Dendritic cell treated with granulocyte-macrophage colony-stimulating factor and Interleukin-4, amounts not matched to agents 40 ng/mL and 50 ng/mL, for 4 days (primary cell): Measurements from ENCODE around the gene NAXE.
"Not testable (repeated sequence)": the region's sequence is repeated elsewhere in the genome, so short reads cannot be mapped to it uniquely, and the experiment has no call there.

ENCODE experiments used
- H3K27ac Mint-ChIP-seq: one replicate; pipeline ENCODE4 v1.8.0; 2022; ENCODE audit warnings: mild to moderate bottlenecking, mixed read lengths
- H3K27me3 Mint-ChIP-seq: one replicate; pipeline ENCODE4 v1.8.0; 2022; ENCODE audit warnings: mild to moderate bottlenecking, mixed read lengths
- H3K36me3 Mint-ChIP-seq: one replicate; pipeline ENCODE4 v1.8.0; 2022; ENCODE audit warnings: low read depth, mixed read lengths
- H3K4me1 Mint-ChIP-seq: one replicate; pipeline ENCODE4 v1.8.0; 2022; ENCODE audit warnings: low read depth, mixed read lengths
- H3K4me3 Mint-ChIP-seq: one replicate; pipeline ENCODE4 v1.8.0; 2022; ENCODE audit warnings: mild to moderate bottlenecking, moderate library complexity, mixed read lengths
- H3K9me3 Mint-ChIP-seq: one replicate; pipeline ENCODE4 v1.8.0; 2022; ENCODE audit warnings: mixed read lengths
- intact Hi-C: fragments of 100-400 bp; cut with micrococcal nuclease; formaldehyde crosslinking; loops from one replicate; pipeline ENCODE4 v1.15.0; 2022

NAXE gene

DNA sequence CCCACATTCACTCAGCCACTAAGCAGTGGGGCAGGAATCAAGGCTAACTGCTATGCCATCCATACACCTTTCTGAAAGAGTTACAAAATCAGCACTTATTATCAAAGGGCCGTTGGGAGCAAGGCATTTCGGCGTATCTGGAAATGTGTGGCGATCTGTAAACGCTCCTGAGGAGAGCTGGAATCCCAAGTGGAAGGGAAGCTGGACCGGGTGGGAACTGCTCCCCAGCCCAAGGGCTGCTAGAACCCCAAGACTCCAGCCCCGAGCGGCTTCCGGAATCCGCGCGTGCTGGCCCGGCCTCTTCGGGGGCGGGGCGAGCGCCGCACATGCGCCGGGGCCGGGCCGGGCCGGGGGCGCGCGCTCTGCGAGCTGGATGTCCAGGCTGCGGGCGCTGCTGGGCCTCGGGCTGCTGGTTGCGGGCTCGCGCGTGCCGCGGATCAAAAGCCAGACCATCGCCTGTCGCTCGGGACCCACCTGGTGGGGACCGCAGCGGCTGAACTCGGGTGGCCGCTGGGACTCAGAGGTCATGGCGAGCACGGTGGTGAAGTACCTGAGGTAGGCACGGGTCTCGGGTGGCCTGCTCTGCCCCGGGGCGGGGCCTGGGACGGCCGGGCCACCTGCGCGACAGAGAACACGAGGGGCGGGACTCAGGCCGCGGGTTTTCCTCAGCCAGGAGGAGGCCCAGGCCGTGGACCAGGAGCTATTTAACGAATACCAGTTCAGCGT, at the start of gene NAXE:
Gene NAXE, plus strand, starts transcription at position 345 of the 726 bp plus-strand sequence. Its CDS starts 29 bp downstream, at position 374.
- intact Hi-C loops: no loop called here
- H3K9me3 Mint-ChIP-seq: no peaks in the 10 kb centered on the region
- peak within 1 kb of the TSS; percentile 75 for H3K27ac Mint-ChIP-seq
- peaks cover 23% of the 10 kb centered on the region for H3K36me3 Mint-ChIP-seq
- H3K4me1 Mint-ChIP-seq: peaks cover 9% of the 10 kb centered on the region
- H3K4me3 Mint-ChIP-seq: peak within 1 kb of the TSS; percentile 80
- H3K27me3 Mint-ChIP-seq: no peaks in the 10 kb centered on the region

DNA sequence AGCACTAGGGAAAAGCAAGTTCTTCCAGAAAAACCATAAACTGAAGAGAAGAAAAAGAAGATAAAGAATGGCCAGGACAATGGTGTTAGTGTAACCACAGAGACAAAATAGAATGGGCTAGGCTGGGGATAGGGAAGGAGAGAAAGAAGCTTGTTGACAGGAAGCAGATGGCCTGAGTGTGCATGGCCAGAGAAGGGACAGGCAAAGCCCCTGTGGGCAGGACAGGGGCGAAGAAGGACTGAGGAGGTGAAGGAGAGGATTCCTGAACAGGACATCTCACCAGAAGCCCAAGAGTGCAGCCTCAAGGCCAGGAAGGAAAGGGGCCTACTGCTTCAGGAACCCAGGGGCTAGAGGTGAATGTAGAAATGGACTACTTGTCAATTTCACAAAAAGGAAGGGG, 48.5 kb upstream of the NAXE start:
- H3K27ac Mint-ChIP-seq: no peak overlapping the region
- H3K36me3 Mint-ChIP-seq: no peaks in the 10 kb centered on the region
- peaks cover 24% of the 10 kb centered on the region for H3K4me1 Mint-ChIP-seq
- H3K9me3 Mint-ChIP-seq: no peaks in the 10 kb centered on the region
- H3K27me3 Mint-ChIP-seq: no peaks in the 10 kb centered on the region
- no peak overlapping the region for H3K4me3 Mint-ChIP-seq
- intact Hi-C loops: no loop called here

- no peaks in the 10 kb centered on the region for H3K27me3 Mint-ChIP-seq
- peaks cover 24% of the 10 kb centered on the region for H3K4me1 Mint-ChIP-seq
- H3K36me3 Mint-ChIP-seq: no peaks in the 10 kb centered on the region
- intact Hi-C loops: loop anchor here (2.0 kb wide), 1 partner anchor 76 kb away; no protein-coding TSS in a partner anchor
- H3K9me3 Mint-ChIP-seq: no peaks in the 10 kb centered on the region
- no peak overlapping the region for H3K27ac Mint-ChIP-seq
- no peak overlapping the region for H3K4me3 Mint-ChIP-seq
These were observed 46.9 kb upstream of the NAXE start for GRCh38 chr1:156544592-156545102.

DNA sequence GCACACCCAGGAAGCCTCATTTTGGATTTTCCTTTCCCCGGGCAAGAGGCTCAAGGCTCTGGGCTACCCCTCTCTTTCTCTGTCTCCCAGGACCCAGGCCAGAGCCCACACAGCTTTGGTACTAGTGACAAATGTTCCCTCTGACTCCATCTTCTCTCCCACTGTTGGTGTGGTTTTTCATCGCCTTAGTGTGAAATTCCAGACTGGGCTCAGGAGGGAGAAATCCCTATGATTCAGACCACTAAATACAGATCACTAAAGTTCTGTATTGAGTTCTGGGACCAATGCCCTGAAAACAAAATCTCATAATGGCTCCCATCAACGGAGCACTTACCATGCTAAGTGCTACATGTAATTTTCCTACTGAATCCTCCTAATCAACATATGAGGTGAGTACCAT, 45.3 kb upstream of the NAXE start:
- intact Hi-C loops: no loop called here
- Mint-ChIP-seq H3K36me3 (no peaks in the 10 kb centered on the region), H3K4me3 (no peak overlapping the region), H3K27ac (no peak overlapping the region), H3K27me3 (peaks cover 1% of the 10 kb centered on the region), H3K9me3 (no peaks in the 10 kb centered on the region), H3K4me1 (peaks cover 15% of the 10 kb centered on the region)

- H3K27ac Mint-ChIP-seq: no peak overlapping the region
- H3K9me3 Mint-ChIP-seq: no peaks in the 10 kb centered on the region
- H3K36me3 Mint-ChIP-seq: no peaks in the 10 kb centered on the region
- intact Hi-C loops: no loop called here
- H3K4me1 Mint-ChIP-seq: peaks cover 26% of the 10 kb centered on the region
- no peak overlapping the region for H3K4me3 Mint-ChIP-seq
- H3K27me3 Mint-ChIP-seq: peaks cover 1% of the 10 kb centered on the region
These were observed 44.1 kb upstream of the NAXE start for GRCh38 chr1:156547434-156547833.

DNA sequence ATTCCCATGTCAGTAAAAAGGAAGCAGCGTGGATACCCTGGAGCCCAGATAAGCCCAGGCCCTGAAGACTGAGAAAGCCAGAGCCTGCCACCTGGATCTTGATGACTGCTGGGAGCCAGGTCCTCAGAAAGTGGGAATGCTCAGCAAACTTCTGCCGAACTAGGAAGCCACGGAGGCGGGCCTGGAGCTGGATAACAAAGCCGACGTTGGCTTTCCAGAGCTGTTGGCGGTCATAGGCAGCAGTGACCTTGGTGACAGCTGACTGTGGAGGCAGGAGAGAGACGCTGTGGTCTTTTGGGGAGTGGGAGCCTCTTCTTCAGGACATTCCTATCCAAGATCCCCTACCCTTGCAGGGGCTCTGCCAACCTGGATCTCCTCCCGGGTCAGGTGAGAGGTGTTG, 43.6 kb upstream of the NAXE start:
- Mint-ChIP-seq H3K4me1 (peaks cover 28% of the 10 kb centered on the region), H3K9me3 (no peaks in the 10 kb centered on the region), H3K4me3 (no peak overlapping the region), H3K27me3 (peaks cover 1% of the 10 kb centered on the region), H3K27ac (no peak overlapping the region), H3K36me3 (no peaks in the 10 kb centered on the region)
- intact Hi-C loops: no loop called here

- Mint-ChIP-seq H3K27me3 (peaks cover 1% of the 10 kb centered on the region), H3K36me3 (no peaks in the 10 kb centered on the region), H3K9me3 (no peaks in the 10 kb centered on the region), H3K4me3 (no peak overlapping the region), H3K27ac (no peak overlapping the region), H3K4me1 (peaks cover 38% of the 10 kb centered on the region)
- intact Hi-C loops: no loop called here
These were observed 42.2 kb upstream of the NAXE start for GRCh38 chr1:156549390-156549789.

DNA sequence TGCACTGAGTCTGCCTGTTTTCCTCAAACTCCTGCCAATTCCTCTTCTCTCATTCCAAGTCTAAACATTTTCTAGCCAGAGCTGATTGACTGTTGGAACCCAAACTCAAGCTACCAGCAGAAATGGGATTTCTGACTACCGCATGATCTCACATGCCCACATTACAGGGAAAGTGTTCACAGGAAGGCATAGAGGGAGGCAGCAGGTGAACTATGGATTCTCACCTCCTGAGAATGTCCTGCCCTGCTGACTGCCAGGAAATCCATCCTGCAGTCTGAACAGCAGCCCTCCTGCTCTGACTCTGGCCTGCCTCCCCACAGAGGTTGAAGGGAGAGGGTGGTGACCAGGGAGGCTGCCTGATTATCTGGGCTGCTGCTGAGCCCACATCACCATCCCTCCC, 41.7 kb upstream of the NAXE start:
- Mint-ChIP-seq H3K27me3 (peaks cover 1% of the 10 kb centered on the region), H3K4me1 (peaks cover 38% of the 10 kb centered on the region), H3K9me3 (no peaks in the 10 kb centered on the region), H3K36me3 (no peaks in the 10 kb centered on the region), H3K4me3 (no peak overlapping the region), H3K27ac (no peak overlapping the region)
- intact Hi-C loops: no loop called here

DNA sequence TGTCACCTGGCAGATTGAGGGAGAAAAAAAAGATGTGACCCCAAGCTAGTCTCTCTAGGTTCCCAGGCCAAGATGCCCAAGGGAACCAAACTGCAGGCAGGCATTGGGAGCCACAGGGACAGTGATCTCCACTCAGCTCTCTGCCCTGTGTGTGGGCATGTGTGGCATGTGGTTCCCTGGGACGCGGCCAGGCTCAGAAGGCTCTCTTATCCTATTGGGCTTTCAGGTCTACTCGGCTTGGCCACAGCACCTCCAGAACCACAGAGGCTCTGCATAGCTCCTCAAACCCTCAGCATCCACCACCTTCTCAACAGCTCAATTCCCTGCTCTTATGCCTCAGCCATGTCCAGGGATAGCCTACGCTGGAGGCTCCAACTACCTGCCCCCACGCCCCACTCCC, 41.2 kb upstream of the NAXE start:
- Mint-ChIP-seq H3K36me3 (no peaks in the 10 kb centered on the region), H3K27me3 (peaks cover 1% of the 10 kb centered on the region), H3K9me3 (no peaks in the 10 kb centered on the region), H3K4me3 (no peak overlapping the region), H3K27ac (no peak overlapping the region), H3K4me1 (peaks cover 41% of the 10 kb centered on the region)
- intact Hi-C loops: no loop called here

- Mint-ChIP-seq H3K9me3 (no peaks in the 10 kb centered on the region), H3K27me3 (peaks cover 1% of the 10 kb centered on the region), H3K36me3 (no peaks in the 10 kb centered on the region), H3K4me3 (no peak overlapping the region), H3K27ac (no peak overlapping the region), H3K4me1 (peaks cover 41% of the 10 kb centered on the region)
- intact Hi-C loops: no loop called here
These were observed 40.4 kb upstream of the NAXE start for GRCh38 chr1:156551066-156551643.

DNA sequence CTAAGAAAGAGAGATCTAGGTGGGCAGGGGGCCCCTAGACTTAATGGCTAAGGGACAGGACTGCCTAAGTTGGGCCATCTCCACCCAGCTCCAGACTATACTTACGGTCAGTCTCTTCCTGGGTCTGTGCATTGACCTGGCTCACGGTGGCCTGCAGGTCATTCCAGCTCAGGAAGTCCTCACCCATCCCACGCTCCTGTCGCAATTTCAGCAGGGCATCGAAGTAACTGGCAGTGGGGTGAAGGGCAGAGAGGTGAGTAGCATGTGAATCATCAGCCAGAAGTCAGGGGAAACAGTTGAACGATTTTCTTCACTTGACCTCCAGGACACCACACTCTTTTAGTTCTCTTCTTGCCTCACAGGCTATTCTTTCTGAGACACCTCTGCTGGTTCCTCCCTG, 39.7 kb upstream of the NAXE start:
- Mint-ChIP-seq H3K4me1 (peaks cover 41% of the 10 kb centered on the region), H3K27ac (no peak overlapping the region), H3K27me3 (peaks cover 1% of the 10 kb centered on the region), H3K9me3 (no peaks in the 10 kb centered on the region), H3K4me3 (no peak overlapping the region), H3K36me3 (no peaks in the 10 kb centered on the region)
- intact Hi-C loops: no loop called here

GRCh38 chr1:156552518-156552917, 39.1 kb upstream of the NAXE start:
- Mint-ChIP-seq H3K27me3 (peaks cover 1% of the 10 kb centered on the region), H3K4me1 (peaks cover 41% of the 10 kb centered on the region), H3K9me3 (no peaks in the 10 kb centered on the region), H3K27ac (no peak overlapping the region), H3K36me3 (no peaks in the 10 kb centered on the region), H3K4me3 (no peak overlapping the region)
- intact Hi-C loops: no loop called here

- not testable (repeated sequence) for H3K4me3 Mint-ChIP-seq
These were observed 38.6 kb upstream of the NAXE start for GRCh38 chr1:156552937-156553336.

DNA sequence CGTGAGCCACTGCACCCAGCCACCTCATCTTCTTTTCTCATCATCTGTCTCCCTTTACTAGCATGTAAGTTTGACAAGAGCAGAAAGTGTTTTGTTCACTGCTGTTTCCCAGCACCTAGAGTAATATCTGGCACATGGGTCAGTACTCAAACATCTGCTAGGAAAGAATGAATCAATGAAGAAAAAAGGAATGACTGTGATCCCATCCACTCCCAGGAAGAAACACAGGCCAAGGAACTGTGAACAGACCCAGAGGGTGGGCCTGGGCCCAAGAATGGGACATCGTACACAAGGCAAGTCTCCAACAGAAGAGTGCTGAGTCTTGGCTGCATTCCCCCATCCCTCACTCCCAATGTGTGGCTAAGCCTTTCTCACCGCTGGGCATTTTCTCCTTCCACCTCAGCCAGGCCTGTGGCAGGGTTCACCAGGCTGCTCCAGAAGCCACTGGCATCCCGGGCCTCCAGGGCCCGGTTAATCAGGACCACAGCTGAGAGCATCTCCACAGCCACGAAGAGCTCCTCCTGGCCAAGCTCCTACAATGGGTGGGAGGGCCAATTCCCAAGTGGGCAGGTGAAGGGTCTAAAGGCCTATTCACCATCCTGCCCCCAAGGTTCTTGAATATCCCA, 37.6 kb upstream of the NAXE start:
- Mint-ChIP-seq H3K36me3 (no peaks in the 10 kb centered on the region), H3K27ac (no peak overlapping the region), H3K4me3 (no peak overlapping the region), H3K9me3 (no peaks in the 10 kb centered on the region), H3K27me3 (peaks cover 1% of the 10 kb centered on the region), H3K4me1 (peaks cover 41% of the 10 kb centered on the region)
- intact Hi-C loops: no loop called here

More at GRCh38 chr1:156552937-156553336, 38.6 kb upstream of the NAXE start:
- H3K9me3 Mint-ChIP-seq, intact Hi-C loops, H3K36me3 Mint-ChIP-seq, H3K27me3 Mint-ChIP-seq: not testable (repeated sequence)
- H3K4me1 Mint-ChIP-seq: peaks cover 41% of the 10 kb centered on the region
- H3K27ac Mint-ChIP-seq: peak overlapping the region; percentile 7
